Dedifferentiated amniotic fluid mesenchymal stem cell (primary cell): ENCODE measurements around the gene TENT4B.
A peak's percentile ranks its signal among the peaks of the same experiment; 100 is the strongest.
"Not testable (repeated sequence)": the region's sequence is repeated elsewhere in the genome, so short reads cannot be mapped to it uniquely, and the experiment has no call there.

Source experiments
- DNase-seq: peaks from one replicate; pipeline ENCODE4 v3.0.0-alpha.2; 2016; ENCODE audit errors: extremely low spot score

Gene TENT4B

DNA sequence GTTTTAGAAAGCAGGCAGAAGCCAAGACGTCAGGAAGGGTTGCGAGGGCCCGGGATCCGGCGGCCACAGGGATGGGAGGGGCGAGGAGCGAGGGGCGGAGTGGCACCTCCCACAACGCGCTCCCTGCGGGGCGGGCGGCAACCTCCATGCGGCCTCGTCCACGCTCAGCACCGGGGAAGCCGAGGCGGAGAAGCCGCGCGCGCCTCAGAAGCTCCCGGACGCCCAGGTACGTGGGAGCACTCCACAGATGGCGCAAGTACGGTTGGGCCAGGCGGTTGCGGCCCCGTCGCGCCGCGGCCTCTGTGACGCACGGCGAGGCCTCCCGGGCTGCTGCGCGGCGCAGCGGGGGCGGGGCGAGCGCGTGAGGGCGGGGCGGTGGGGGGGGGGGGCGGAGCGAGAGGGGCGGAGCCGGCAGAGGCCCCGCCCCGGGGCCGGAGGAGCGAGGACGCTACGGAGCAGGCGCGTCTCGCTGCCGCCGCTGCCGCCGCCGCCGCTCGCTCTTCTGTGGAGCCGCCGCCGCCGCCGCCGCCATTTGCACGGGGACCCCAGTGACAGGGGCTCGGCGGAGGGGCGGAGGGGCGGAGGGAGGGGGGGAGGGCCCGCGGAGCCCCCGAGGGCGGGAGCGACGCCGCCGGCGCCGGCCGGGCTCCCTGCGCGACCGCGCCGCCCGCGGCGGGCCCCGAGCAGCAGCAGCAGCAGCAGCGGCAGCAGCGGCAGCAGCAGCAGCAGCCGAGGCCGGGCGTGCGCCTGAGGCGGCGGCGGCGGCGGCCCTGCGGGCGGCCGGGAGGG, at the start of gene TENT4B:
Gene TENT4B, plus strand, starts transcription at position 500 of the 789 bp plus-strand sequence. CDS start 316 bp downstream, outside the sequence.
- DNase-seq = peak; percentile 58

DNA sequence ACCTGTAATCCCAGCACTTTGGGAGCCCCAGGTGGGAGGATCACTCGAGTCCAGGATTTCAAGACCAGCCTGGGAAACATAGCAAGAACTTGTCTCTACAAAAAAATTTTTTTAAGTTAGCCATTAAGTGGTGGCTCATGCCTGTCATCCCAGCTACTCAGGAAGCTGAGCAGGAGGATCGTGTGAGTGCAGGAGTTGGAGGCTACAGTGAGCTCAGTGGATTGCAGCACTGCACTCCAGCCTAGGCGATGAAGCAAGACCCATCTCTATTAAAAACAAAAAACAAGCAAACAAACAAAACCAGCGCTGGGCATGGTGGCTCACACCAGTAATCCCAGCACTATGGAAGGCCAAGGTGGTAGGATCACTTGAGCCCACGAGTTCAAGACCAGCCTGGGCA, 49.3 kb upstream of the TENT4B start:
- DNase-seq = no peak

DNA sequence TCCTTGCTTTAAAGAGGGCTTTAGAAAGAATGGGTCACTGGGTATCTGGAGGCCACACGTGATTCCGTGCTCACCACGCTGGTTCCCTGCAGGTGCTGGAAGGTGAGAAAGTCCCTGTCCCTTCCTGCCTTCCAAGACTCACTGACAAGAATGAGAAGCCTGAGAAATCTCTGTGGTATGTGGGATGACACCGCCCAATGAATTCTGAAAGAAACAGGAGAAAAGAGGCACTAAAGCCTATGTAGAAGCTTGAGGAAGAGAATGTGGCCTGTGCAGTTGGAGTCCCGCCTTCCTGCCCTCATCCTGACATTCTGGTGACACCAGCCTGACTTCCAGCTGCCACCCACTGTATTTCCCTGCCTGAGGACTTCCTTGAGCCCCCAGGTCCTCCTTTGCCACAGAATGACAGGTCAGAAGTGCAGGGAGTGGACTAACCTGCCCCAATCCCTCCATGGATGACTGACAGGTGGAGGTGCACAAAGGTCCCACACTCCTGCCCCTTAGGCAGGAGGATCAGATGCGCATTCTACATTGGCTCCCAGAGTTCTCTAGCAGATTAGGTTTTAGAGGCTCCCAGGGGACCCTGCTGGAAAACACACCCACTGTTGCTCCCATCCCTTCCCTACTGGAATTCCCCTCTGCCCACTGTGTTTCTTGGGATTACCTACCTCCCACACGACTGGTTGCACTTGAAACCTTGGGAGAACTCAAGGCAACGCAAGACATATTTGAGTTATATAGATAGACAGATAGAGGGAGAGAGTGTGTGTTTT, 38.6 kb upstream of the TENT4B start:
- no peak for DNase-seq

DNA sequence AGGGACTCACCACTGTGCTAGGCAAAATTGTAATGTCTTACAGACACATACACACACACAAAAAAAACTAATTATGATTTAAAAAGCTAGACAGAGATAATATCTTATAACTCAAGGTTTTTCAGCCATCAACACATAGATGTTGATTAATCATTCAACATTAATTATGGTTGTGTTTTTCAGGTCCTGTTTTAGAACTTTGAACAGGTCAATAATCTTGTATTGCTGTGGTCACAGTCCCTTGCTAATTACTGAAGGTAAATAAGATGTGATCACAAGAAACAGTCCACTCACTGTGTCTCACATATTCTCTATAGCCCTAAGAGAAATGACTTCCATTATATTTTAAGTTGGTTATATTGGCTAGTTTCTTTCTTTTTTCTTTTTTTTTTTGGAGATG, 32.4 kb upstream of the TENT4B start:
- no peak for DNase-seq

DNA sequence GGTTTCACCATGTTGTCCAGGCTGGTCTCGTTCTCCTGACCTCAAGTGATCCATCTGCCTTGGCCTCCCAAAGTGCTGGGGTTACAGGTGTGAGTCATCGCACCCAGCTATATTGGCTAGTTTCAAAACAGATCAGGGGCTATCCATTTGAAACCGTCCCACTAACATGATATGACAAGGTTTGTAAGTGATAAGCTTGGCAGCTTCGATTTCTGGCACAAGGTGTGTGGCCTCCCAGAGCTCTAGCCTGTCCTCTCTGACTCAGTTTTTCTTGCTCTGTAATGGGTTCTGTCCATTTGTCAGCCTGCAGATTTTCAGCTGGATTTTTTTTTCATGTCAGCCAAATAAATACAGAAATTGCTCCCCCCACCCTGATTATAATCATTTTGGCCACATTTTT, 31.8 kb upstream of the TENT4B start:
- DNase-seq = no peak

DNA sequence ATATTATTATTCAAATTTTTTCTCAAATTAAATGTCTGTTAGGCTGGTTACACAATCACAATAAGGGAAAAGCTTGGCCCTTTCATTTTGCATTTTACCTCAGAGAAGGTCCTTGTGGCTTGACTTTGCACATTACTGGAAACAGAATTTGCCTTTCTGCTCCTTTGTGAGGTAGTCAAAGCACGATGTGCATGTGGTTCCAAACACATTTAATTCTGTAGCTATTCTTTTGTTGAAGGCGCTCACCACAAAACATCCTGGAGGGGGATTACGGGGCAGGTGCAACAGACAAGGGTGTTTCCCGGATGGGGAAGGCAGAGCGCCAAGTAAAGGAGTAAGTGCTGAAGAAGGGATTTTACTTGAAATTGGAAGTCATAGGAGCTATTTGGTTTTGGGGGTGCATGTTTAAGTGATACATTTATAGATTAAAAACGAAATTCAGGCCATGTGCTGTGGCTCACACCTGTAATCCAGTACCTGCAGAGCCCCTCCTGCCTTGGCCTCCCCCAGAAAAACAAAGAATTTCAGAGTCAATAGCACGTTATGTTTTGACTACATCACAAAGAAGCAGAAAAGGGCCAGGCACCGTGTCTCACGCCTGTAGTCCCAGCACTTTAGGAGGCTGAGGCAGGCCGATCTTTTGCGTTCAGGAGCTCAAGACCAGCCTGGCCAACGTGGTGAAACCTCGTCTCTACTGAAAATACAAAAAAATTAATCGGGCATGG, 31.2 kb upstream of the TENT4B start:
- DNase-seq = no peak

DNA sequence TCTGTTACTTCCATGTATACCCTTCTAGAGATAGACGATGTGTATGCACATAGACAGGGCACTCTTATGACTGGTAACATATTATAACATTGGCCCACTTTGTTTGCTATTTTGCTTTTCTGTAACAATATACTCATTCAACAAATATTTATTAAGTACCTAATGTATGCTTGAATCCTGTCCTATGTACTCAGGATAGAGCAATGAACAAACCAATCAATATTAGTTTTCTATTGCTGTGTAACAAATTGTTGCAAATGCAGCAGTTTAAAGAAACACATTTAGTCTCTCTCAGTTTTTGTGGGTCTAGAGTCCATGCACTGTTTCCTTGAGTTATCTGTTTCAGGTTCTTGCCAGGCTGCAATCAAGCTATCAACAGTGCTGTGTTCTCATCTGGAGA, 29.7 kb upstream of the TENT4B start:
- DNase-seq = no peak

DNA sequence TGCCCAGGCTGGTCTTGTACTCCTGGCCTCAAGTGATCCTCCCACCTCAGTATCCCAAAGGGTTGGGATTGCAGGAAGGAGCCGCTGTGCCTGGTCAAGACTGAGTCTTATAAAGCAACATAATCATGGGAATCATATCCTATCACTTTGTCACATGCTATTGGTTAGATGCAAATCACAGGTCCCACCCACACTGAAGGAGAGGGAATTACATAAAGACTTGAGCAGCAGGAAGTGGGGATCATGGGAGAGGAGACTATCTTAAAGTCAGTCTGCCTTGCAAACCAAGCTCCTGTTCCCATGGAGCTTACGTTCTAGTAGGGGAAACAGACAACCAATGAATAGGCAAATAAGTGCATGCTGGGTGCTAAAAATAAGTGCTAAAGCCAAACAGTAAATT, 28.3 kb upstream of the TENT4B start:
- DNase-seq = no peak

DNA sequence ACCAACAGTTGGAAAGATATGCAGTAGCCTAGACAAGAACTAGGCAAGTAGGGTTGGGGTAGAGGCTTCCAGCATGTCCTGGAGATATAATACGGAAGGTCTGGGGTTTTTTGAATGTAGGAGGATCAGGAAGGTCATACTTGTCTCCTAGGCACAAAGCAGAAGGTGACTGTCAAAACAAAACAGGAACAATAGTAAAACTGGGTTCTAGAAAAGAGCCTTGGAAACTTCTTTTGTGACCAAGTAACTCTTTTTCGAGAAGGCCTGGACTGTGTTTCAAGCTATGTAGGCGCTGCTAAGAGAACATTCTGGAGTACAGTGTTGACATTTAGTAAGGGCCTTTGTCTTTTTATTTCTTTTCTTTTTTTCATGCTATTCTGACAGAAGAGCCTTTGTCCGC, 26.9 kb upstream of the TENT4B start:
- no peak for DNase-seq

DNA sequence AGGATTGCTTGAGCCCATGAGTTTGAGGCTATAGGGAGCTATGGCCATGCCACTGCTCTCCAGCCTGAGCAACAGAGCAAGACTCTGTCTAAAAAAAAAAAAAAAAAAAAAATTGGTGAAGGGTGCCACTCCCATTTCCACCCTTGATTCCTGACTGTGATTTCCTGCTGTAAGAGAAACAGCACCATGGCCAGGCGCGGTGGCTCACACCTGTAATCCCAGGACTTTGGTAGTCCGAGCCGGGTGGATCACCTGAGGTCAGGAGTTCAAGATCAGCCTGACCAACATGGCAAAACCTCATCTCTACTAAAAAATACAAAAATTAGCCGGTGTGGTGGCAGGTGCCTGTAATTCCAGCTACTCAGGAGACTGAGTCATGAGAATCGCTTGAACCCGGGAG, 20.5 kb upstream of the TENT4B start:
- DNase-seq = not testable (repeated sequence)

DNA sequence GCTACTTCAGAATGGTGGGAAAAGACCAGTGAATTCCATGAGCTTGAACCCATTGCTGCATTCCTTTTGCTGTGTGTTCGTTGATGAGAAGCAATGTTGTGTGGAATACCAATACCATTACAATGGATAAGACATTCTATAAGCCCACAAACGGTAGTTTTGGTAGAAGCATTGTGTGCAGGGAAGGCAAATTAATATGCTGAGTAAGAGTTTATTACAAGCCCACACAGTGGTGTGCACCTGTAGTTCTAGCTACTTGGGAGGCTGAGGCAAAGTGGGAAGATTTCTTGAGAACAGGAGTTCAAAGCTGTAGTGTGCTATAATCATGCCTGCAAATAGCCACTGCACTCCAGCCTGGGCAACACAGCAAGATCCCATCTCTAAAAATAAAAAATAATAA, 19.9 kb upstream of the TENT4B start:
- DNase-seq = no peak

DNA sequence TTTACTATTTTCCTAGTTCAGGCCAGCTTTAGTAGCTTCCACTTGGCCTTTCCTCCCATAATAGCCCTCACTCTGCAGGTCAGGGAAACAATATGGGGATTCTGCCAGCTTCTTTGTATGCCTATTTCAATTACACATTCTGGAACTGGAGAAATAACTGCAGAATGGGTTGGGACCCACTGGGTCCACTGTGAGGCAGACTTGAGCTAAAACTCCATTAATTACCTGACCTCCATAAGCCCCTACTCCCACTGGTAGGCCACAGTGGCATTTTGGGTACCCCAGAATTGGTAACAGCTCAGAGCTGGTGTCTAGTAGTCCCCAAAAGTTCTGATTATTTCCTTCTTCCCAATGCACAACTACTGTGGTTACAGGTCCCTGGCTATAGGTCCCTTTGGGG, 16.7 kb upstream of the TENT4B start:
- DNase-seq = no peak

DNA sequence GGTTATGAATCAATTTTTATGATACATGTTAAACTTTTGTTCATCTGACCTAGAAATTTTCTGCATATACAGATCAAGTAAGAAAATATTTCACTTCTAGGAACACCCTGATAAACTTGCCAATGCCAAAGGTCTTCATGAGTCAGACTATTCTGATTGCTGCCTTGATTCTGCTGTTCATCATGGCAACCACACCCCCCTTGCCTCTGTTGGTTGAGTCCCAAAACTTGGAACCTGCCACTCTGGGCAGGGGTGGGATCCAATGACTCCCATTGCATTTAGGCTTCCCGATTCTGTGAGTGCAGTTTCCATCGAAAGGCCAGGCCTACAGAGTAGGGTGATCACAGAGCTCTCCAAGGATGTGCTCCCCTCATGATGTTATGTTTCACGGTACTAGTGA, 15.8 kb upstream of the TENT4B start:
- DNase-seq = no peak

DNA sequence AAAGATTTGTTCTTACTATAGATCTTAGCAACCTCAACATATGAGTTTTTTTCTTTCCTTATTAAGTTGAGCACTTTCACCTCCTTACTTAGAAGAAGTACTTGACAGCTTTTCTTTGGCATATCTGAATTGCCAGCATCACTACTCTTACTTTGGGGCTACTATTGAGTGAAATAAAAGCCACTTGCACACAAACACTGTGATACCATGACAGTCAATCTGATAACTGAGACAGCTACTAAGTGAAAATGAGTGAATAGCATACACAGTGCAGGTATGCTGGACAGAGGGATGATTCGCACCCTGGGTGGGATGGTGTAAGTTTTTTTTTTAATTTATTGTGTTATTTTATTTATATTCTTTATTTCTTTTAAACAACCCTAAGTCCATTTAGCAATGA, 13.5 kb upstream of the TENT4B start:
- no peak for DNase-seq

DNA sequence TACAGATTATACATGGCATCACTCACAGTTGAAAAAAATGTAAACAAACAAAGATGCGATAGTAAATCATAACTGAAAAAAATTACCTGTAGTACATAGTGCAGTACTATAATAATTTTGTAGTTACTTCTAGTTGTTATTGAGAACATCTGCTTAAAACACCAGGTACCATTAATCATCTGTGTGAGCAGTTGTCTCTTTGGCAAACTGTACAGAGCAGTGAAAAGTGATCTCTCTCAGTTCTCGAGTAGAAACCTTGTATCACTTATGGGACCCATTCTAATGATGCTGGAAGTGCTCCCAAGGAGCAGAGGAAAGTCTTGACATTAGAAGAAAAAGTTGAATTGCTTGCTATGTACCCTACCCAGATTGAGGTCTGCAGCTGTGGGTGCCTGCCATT, 8.9 kb upstream of the TENT4B start:
- no peak for DNase-seq

DNA sequence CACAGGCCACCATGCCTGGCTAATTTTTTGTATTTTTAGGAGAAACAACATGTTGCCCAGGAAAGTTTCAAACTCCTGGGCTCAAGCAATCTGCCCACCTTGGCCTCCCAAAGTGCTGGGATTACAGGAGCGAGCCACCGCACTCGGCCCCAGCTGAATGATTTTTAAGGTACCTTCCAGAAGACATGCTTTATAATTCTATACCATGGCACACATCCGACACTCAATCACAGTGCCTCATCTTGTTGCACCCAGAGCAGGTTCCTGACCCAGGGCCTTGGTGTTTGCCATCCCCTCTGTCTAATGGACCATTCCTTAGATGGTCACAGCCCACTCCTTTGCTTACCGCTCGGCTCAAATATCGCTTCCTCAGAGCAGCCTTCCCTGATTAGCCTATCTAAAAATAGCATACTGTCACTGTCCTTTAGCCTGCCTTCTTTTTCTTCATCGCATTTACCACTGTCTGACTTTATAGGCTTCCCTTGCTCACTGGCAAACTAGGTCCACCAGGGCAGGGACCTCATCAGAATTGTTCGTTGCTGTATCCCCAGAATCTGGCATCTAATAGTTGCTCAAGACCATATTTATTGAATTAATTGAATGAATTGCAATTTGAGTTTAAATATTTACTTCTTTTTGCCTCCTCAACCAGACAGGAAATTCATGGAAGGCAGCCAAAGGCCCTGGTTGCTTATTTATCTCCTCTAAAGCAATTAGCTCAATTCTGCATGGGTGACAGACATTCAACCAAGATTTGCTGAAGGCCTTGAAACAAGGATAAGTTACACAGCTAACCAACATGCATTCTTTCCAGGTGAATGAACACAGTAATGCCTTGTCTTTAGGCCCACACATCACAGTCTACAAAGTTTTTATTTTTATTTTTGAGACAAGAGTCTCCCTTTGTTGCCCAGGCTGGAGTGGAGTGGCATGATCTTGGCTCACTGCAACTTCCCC, 6.3 kb upstream of the TENT4B start:
- no peak for DNase-seq

DNA sequence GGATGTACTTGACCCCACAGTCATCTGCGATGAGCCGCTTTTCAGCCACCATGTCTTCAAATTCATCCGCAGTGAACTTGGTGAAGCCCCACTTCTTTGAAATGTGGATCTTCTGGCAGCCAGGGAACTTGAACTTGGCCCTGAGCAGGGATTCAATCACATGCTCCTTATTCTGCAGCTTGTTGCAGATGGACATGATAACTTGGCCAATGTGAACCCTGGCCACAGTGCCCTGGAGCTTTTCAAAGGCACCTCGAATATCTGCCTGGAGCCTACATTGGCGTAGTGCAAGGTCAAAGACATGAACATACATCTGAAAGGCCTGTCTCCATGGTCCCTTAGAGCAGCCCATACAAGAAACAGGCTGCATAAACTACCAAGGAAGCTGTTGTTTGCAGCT, 1.8 kb upstream of the TENT4B start:
- DNase-seq = no peak

DNA sequence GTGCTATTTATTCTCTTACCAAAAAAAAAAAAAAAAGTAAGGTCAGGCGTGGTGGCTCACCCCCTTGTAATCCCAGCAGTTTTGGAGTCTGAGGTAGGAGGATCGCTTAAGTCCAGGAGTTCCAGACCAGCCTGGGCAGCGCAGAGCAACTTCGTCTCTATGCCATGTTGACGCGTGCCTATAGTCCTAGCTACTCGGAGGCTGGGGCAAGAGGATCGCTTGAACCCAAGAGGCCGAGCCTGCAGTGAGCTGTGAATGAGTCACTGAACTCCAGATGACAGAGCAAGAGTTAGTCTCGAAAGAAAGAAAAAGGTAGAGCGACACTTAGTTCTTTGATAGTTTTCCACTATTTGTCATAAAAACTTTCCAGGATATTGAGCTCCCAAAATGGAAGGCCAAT, 1.4 kb upstream of the TENT4B start:
- no peak for DNase-seq

DNA sequence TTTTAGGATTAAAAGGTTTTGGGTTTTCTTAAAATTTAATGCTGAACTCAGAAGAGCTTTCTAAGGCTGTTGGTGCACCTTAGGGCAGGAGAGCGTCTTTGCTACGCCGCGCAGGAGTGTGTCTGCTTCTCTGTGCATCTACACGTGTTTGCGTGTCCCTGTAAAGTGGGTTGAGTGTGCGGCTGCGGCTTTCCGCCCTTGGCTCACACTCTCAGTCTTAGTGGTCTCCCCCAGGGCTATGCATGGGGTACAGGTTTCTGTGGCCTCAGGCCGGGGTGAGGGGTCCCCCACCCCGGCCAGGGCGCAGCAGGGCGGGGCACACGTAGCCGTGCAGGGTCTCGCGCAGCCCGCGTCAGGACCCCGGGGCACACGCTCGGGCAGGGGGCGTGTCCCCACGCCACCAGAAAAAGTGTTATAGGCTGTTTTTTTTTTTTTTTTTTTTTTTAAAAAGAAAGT, 727 bp upstream of the TENT4B start:
- no peak for DNase-seq

DNA sequence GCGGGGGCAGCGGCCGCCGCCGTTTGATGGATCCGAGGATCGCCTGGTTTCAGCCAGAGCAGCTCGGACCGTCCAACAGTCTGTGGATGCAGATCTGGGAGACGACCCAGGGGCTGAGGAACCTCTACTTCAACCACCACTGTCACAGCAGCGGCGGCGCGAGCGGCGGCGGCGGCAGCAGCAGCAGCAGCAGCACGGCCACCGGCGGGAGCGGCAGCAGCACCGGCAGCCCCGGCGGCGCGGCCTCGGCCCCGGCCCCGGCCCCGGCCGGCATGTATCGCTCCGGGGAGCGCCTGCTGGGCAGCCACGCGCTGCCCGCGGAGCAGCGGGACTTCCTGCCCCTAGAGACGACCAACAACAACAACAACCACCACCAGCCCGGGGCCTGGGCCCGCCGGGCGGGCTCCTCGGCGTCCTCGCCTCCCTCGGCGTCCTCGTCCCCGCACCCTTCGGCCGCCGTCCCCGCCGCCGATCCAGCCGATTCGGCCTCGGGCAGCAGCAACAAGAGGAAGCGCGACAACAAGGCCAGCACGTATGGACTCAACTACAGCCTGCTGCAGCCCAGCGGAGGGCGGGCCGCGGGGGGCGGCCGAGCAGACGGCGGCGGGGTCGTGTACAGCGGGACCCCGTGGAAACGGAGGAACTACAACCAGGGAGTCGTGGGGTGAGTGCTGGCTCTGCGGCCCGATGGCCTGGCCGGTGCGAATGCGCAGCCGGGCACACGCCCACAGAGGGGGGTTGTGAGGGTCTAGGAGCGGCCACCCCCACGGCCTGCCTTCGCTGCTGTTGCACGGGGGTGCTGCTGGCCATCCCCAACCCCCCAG, 702 bp downstream of the TENT4B start:
- DNase-seq = no peak
